PC-3 (cell line): ENCODE results near the gene CYP2A6. TPM values are rescaled to one million over a fixed set of nuclear protein-coding genes. Genes with fewer than 3 reads are reported as not detected.
"Not testable (repeated sequence)": the region's sequence is repeated elsewhere in the genome, so short reads cannot be mapped to it uniquely, and the experiment has no call there.

Experiments
- ATAC-seq: fragments of 200-7000 bp; cut with Tn5 transposase; 2 replicates; pipeline ENCODE4 v1.9.1; 2020; ENCODE audit warnings: mild to moderate bottlenecking, moderate library complexity
- BruUV-seq: library from RNA; stranded (reverse); fragments of 400-500 nt; replicated peaks from 2 replicates; lab custom pipeline; 2021; lab: Mats Ljungman, UMichigan
- CTCF ChIA-PET: fragments of 300-600 bp; sonication (Branson Sonifier 250); formaldehyde crosslinking; loops from one replicate; lab custom pipeline; 2022; ENCODE audit warnings: antibody characterized with exemption; lab: Charles Lee
- POLR2A ChIA-PET: fragments of 300-600 bp; sonication (Branson Sonifier 250); formaldehyde crosslinking; loops from one replicate; lab custom pipeline; 2022; ENCODE audit warnings: antibody characterized with exemption; ENCODE audit not compliant: unreplicated experiment; lab: Charles Lee
- DNase-seq: peaks from one replicate; pipeline ENCODE4 v3.0.0-alpha.2; 2015
- H2AFZ ChIP-seq: fragments of 300-600 bp; sonication (generic); 2 replicates; pipeline ENCODE4 v1.6.0; 2016; ENCODE audit warnings: antibody characterized with exemption, low read length
- H3F3A ChIP-seq: fragments of 300-600 bp; sonication (generic); one replicate; pipeline ENCODE4 v1.6.0; 2017; ENCODE audit warnings: antibody characterized with exemption, low read length, control low read depth, mild to moderate bottlenecking; ENCODE audit not compliant: unreplicated experiment
- H3K27ac ChIP-seq: fragments of 300-600 bp; sonication (generic); 2 replicates; pipeline ENCODE4 v1.5.1; 2016; ENCODE audit warnings: mild to moderate bottlenecking, low read length
- H3K27me3 ChIP-seq: fragments of 300-600 bp; sonication (generic); 2 replicates; pipeline ENCODE4 v1.6.1; 2016; ENCODE audit warnings: low read length, mixed read lengths
- H3K36me3 ChIP-seq: fragments of 300-600 bp; sonication (generic); 2 replicates; pipeline ENCODE4 v1.6.1; 2016; ENCODE audit warnings: low read depth, mixed run types, low read length, mixed read lengths
- H3K4me1 ChIP-seq: fragments of 300-600 bp; sonication (generic); 2 replicates; pipeline ENCODE4 v1.5.1; 2016; ENCODE audit warnings: low read length; ENCODE audit not compliant: insufficient read depth
- H3K4me2 ChIP-seq: fragments of 300-600 bp; sonication (generic); 2 replicates; pipeline ENCODE4 v1.6.0; 2016; ENCODE audit warnings: low read length
- H3K4me3 ChIP-seq: fragments of 300-600 bp; sonication (generic); 2 replicates; pipeline ENCODE4 v1.5.1; 2016; ENCODE audit warnings: mild to moderate bottlenecking, low read length, mixed read lengths
- H3K79me2 ChIP-seq: fragments of 300-600 bp; sonication (generic); 2 replicates; pipeline ENCODE4 v1.6.1; 2017; ENCODE audit warnings: low read length, mixed read lengths
- H3K9ac ChIP-seq: fragments of 300-600 bp; sonication (generic); 2 replicates; pipeline ENCODE4 v1.6.0; 2016; ENCODE audit warnings: mild to moderate bottlenecking, low read length
- H3K9me2 ChIP-seq: fragments of 300-600 bp; sonication (generic); replicated peaks from 2 replicates; pipeline ENCODE4 v1.6.1; 2016; ENCODE audit warnings: mixed run types, low read length, mixed read lengths
- H3K9me3 ChIP-seq: fragments of 300-600 bp; sonication (generic); 2 replicates; pipeline ENCODE4 v1.6.1; 2016; ENCODE audit warnings: low read length, mixed read lengths
- H4K20me1 ChIP-seq: fragments of 300-600 bp; sonication (generic); 2 replicates; pipeline ENCODE4 v1.6.1; 2016; ENCODE audit warnings: low read length, mixed read lengths
- intact Hi-C: fragments of 100-400 bp; cut with micrococcal nuclease; formaldehyde crosslinking; loops from 2 replicates; pipeline ENCODE4 v1.9.0; 2023
- total RNA-seq: library from RNA; depleted of rRNA; stranded (reverse); fragments of >200 nt; gene quantifications from 2 replicates; pipeline ENCODE4 v1.2.3, GENCODE V29; 2014

CYP2A6 gene
- total RNA-seq, 1 experiment from 2014 or later = not detected

GRCh38 chr19:40846722-40847121 lies 3.5 kb downstream of the CYP2A6 start:
- H3K27me3 ChIP-seq, DNase-seq, H3K4me2 ChIP-seq, H3K9me3 ChIP-seq, POLR2A ChIA-PET, intact Hi-C loops, H3K79me2 ChIP-seq, H3K4me3 ChIP-seq, H3F3A ChIP-seq, H3K36me3 ChIP-seq, H4K20me1 ChIP-seq, H3K9me2 ChIP-seq, H2AFZ ChIP-seq, H3K9ac ChIP-seq, H3K4me1 ChIP-seq, BruUV-seq, CTCF ChIA-PET, ATAC-seq, H3K27ac ChIP-seq: not testable (repeated sequence)

GRCh38 chr19:40843653-40844052 lies 6.6 kb downstream of the CYP2A6 start:
- DNase-seq, ATAC-seq, H3K36me3 ChIP-seq, H3K4me2 ChIP-seq, H3K4me1 ChIP-seq, BruUV-seq, H3K9me3 ChIP-seq, H3K27ac ChIP-seq, CTCF ChIA-PET, H3F3A ChIP-seq, H3K27me3 ChIP-seq, H3K79me2 ChIP-seq, H3K9ac ChIP-seq, intact Hi-C loops, POLR2A ChIA-PET, H3K9me2 ChIP-seq, H4K20me1 ChIP-seq, H3K4me3 ChIP-seq, H2AFZ ChIP-seq: not testable (repeated sequence)

- H2AFZ ChIP-seq, BruUV-seq: not testable (repeated sequence)
These were observed 7.1 kb downstream of the CYP2A6 start for GRCh38 chr19:40842997-40843652.

GRCh38 chr19:40842012-40842411 lies 8.2 kb downstream of the CYP2A6 start:
- intact Hi-C loops, H3K79me2 ChIP-seq, POLR2A ChIA-PET: not testable (repeated sequence)

More at GRCh38 chr19:40842997-40843652, 7.1 kb downstream of the CYP2A6 start:
- H3K27ac ChIP-seq, intact Hi-C loops, H3K36me3 ChIP-seq, H4K20me1 ChIP-seq, H3K9ac ChIP-seq, H3K27me3 ChIP-seq, H3K79me2 ChIP-seq, H3K4me2 ChIP-seq, H3K4me1 ChIP-seq, POLR2A ChIA-PET, ATAC-seq, CTCF ChIA-PET, DNase-seq, H3K4me3 ChIP-seq, H3K9me2 ChIP-seq, H3F3A ChIP-seq, H3K9me3 ChIP-seq: not testable (repeated sequence)

DNA sequence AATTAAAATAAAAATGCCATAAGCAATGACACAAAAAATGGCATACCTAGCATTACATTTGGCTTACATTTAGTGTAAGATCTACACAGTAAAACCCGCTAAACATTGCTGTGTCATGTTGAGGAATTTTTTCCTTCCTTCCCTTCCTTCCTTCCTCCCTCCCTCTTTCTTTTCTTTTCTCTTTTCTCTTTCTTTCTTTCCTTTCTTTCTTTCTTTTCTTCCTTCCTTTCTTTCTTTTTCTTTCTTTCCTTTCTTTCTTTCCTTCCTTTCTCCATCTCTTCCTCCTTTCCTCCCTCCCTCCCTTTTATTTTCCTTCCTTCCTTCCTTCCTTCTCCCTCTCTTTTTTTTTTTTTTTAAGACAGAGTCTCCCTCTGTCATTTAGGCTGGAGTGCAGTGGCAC lies 11.8 kb downstream of the CYP2A6 start:
- BruUV-seq, POLR2A ChIA-PET, H3K9ac ChIP-seq, H3K9me3 ChIP-seq, H3K27me3 ChIP-seq, H3K79me2 ChIP-seq, H3K4me3 ChIP-seq, H2AFZ ChIP-seq, ATAC-seq, H3K27ac ChIP-seq, H3K9me2 ChIP-seq, H3F3A ChIP-seq, intact Hi-C loops, H3K4me1 ChIP-seq, H4K20me1 ChIP-seq, H3K36me3 ChIP-seq, CTCF ChIA-PET, H3K4me2 ChIP-seq: not testable (repeated sequence)
- peak; percentile 4 for DNase-seq

More at GRCh38 chr19:40842012-40842411, 8.2 kb downstream of the CYP2A6 start:
- H3F3A ChIP-seq, ATAC-seq, H3K4me2 ChIP-seq, H3K9me2 ChIP-seq, H3K4me1 ChIP-seq, H3K27ac ChIP-seq, H4K20me1 ChIP-seq, H3K9me3 ChIP-seq, DNase-seq, H3K27me3 ChIP-seq, BruUV-seq, H2AFZ ChIP-seq, H3K36me3 ChIP-seq, H3K4me3 ChIP-seq, H3K9ac ChIP-seq, CTCF ChIA-PET: not testable (repeated sequence)
